SU-DHL-6 (cell line): ENCODE results near the gene GRIN2A.

ENCODE experiments used
- CTCF ChIP-seq: fragments of 200-600 bp; sonication (generic); IDR thresholded peaks from one replicate; pipeline ENCODE4 v1.5.1; 2017; ENCODE audit warnings: antibody characterized with exemption, mild to moderate bottlenecking, low read length, moderate library complexity; ENCODE audit not compliant: insufficient read depth, poor library complexity, severe bottlenecking
- EZH2phosphoT487 ChIP-seq: fragments of 200-600 bp; sonication (generic), shearing (Covaris generic); conservative IDR thresholded peaks from 2 replicates; pipeline ENCODE4 v1.6.1; 2018; ENCODE audit warnings: mild to moderate bottlenecking, antibody characterized with exemption, low read length, moderate library complexity, mixed read lengths

- TF ChIP-seq CTCF: no peak
- no peak for TF ChIP-seq EZH2phosphoT487
Measured at GRCh38 chr16:9713156-9713555, 469.1 kb downstream of the GRIN2A start.
